KMS-11 (cell line): Measurements from ENCODE around the gene CAMK2G.
"Not testable (repeated sequence)": the region's sequence is repeated elsewhere in the genome, so short reads cannot be mapped to it uniquely, and the experiment has no call there.

Experiments used
- H2AFZ ChIP-seq: fragments of 200-600 bp; sonication (generic); 2 replicates; pipeline ENCODE4 v1.6.1; 2016; ENCODE audit warnings: antibody characterized with exemption, mixed run types, low read depth
- H3K27ac ChIP-seq: fragments of 200-600 bp; sonication (generic); 2 replicates; pipeline ENCODE4 v1.6.1; 2016; ENCODE audit warnings: mild to moderate bottlenecking, mixed run types
- H3K27me3 ChIP-seq: fragments of 200-600 bp; sonication (generic); 2 replicates; pipeline ENCODE4 v1.6.1; 2017; ENCODE audit warnings: mild to moderate bottlenecking, low read depth, mixed run types, moderate library complexity; ENCODE audit not compliant: insufficient read depth
- H3K36me3 ChIP-seq: fragments of 200-600 bp; sonication (generic); 2 replicates; pipeline ENCODE4 v1.6.1; 2017; ENCODE audit warnings: mild to moderate bottlenecking, mixed run types; ENCODE audit not compliant: insufficient read depth
- H3K4me1 ChIP-seq: fragments of 200-600 bp; sonication (generic); 2 replicates; pipeline ENCODE4 v1.6.1; 2016; ENCODE audit warnings: mild to moderate bottlenecking, low read depth, mixed run types; ENCODE audit not compliant: poor library complexity, severe bottlenecking
- H3K4me2 ChIP-seq: fragments of 200-600 bp; sonication (generic); 2 replicates; pipeline ENCODE4 v1.7.0; 2016; ENCODE audit warnings: mild to moderate bottlenecking, mixed run types
- H3K4me3 ChIP-seq: fragments of 200-600 bp; sonication (generic); IDR thresholded peaks from 2 replicates; pipeline ENCODE4 v1.6.1; 2017; ENCODE audit warnings: low read depth, low read length, mixed read lengths; ENCODE audit not compliant: insufficient read depth
- H3K79me2 ChIP-seq: fragments of 200-600 bp; sonication (generic); 2 replicates; pipeline ENCODE4 v1.6.1; 2016; ENCODE audit warnings: low read depth, mixed run types; ENCODE audit not compliant: insufficient read depth
- H3K9ac ChIP-seq: fragments of 200-600 bp; sonication (generic); 2 replicates; pipeline ENCODE4 v1.6.1; 2016; ENCODE audit warnings: mild to moderate bottlenecking, mixed run types
- H4K20me1 ChIP-seq: fragments of 200-600 bp; sonication (generic); 2 replicates; pipeline ENCODE4 v1.6.1; 2016; ENCODE audit warnings: mild to moderate bottlenecking, mixed run types; ENCODE audit not compliant: insufficient read depth
- CTCF ChIP-seq: fragments of 200-600 bp; sonication (generic); conservative IDR thresholded peaks from 2 replicates; pipeline ENCODE4 v1.6.1; 2017; ENCODE audit warnings: low read depth, mild to moderate bottlenecking, antibody characterized with exemption, low read length, moderate library complexity, mixed read lengths

CAMK2G gene

GRCh38 chr10:73788864-73789658 is 85.3 kb downstream of the CAMK2G start:
- no peak for TF ChIP-seq CTCF
- H3K9ac ChIP-seq: no peak overlapping the region
- no peak overlapping the region for H3K4me2 ChIP-seq
- H3K27ac ChIP-seq: no peak overlapping the region
- no peaks in the 10 kb centered on the region for H4K20me1 ChIP-seq
- H3K27me3 ChIP-seq: no peaks in the 10 kb centered on the region
- H3K4me3 ChIP-seq: no peak overlapping the region
- peaks cover 16% of the 10 kb centered on the region; the same call in 1 of the 2 replicates for H3K79me2 ChIP-seq
- H3K4me1 ChIP-seq: peaks cover 19% of the 10 kb centered on the region
- no peaks in the 10 kb centered on the region for H3K36me3 ChIP-seq
- no peak overlapping the region for H2AFZ ChIP-seq

GRCh38 chr10:73787031-73787800 is 87.1 kb downstream of the CAMK2G start:
- Histone ChIP-seq H3K4me1 (peaks cover 34% of the 10 kb centered on the region), H3K79me2 (peaks cover 33% of the 10 kb centered on the region; the same call in 1 of the 2 replicates), H3K4me2 (peak overlapping the region; percentile 55; the same call in 1 of the 2 replicates)
- not testable (repeated sequence) for H3K36me3 ChIP-seq, H3K27me3 ChIP-seq, H3K27ac ChIP-seq, H3K9ac ChIP-seq, H2AFZ ChIP-seq, H3K4me3 ChIP-seq, H4K20me1 ChIP-seq

- Histone ChIP-seq H3K4me3 (no peak overlapping the region), H3K4me1 (peaks cover 34% of the 10 kb centered on the region), H3K4me2 (peak overlapping the region; percentile 55), H3K36me3 (no peaks in the 10 kb centered on the region), H3K79me2 (peaks cover 35% of the 10 kb centered on the region; the same call in 1 of the 2 replicates), H3K27me3 (no peaks in the 10 kb centered on the region), H4K20me1 (no peaks in the 10 kb centered on the region), H3K9ac (peak overlapping the region; percentile 12; the same call in 1 of the 2 replicates), H2AFZ (no peak overlapping the region; the same call in 1 of the 2 replicates), H3K27ac (no peak overlapping the region)
- TF ChIP-seq CTCF: no peak
These were observed 87.9 kb downstream of the CAMK2G start for GRCh38 chr10:73786512-73786885.

- Histone ChIP-seq H3K4me1 (peaks cover 35% of the 10 kb centered on the region), H3K27me3 (no peaks in the 10 kb centered on the region), H3K4me3 (no peak overlapping the region), H4K20me1 (no peaks in the 10 kb centered on the region), H3K79me2 (peaks cover 40% of the 10 kb centered on the region; the same call in 1 of the 2 replicates), H3K36me3 (no peaks in the 10 kb centered on the region), H3K4me2 (peak overlapping the region; percentile 55), H2AFZ (peak overlapping the region; percentile 75; the same call in 1 of the 2 replicates), H3K27ac (no peak overlapping the region), H3K9ac (peak overlapping the region; percentile 12; the same call in 1 of the 2 replicates)
- no peak for TF ChIP-seq CTCF
These were observed 88.4 kb downstream of the CAMK2G start for GRCh38 chr10:73785721-73786511.
